SU-DHL-6 (cell line): Measurements from ENCODE around the gene PHACTR3.

Experiments used
- H2AFZ ChIP-seq: fragments of 200-600 bp; sonication (generic); 2 replicates; pipeline ENCODE4 v1.6.1; 2014; ENCODE audit warnings: low read depth, mild to moderate bottlenecking, moderate library complexity, mixed read lengths, antibody characterized with exemption, low read length; ENCODE audit not compliant: severe bottlenecking
- H3F3A ChIP-seq: fragments of 200-600 bp; shearing (Covaris generic); 2 replicates; pipeline ENCODE4 v1.6.0; 2016; ENCODE audit warnings: antibody characterized with exemption, mild to moderate bottlenecking; ENCODE audit not compliant: insufficient read depth
- H3K27ac ChIP-seq: fragments of 200-600 bp; sonication (generic); 2 replicates; pipeline ENCODE4 v1.5.1; 2016; ENCODE audit warnings: low read depth, mild to moderate bottlenecking, low read length, moderate library complexity, mixed read lengths
- H3K27me3 ChIP-seq: fragments of 200-600 bp; sonication (generic), shearing (Covaris generic); 2 replicates; pipeline ENCODE4 v1.6.0; 2014; ENCODE audit warnings: mild to moderate bottlenecking, low read length
- H3K36me3 ChIP-seq: fragments of 200-600 bp; sonication (generic); 2 replicates; pipeline ENCODE4 v1.6.1; 2014; ENCODE audit warnings: mild to moderate bottlenecking, low read length, mixed read lengths
- H3K4me2 ChIP-seq: fragments of 300-600, 200-600 bp; shearing (Covaris generic), sonication (generic); 2 replicates; pipeline ENCODE4 v1.6.0; 2014; ENCODE audit warnings: low read length, low read depth, mild to moderate bottlenecking; ENCODE audit not compliant: poor library complexity, severe bottlenecking
- H3K4me3 ChIP-seq: fragments of 200-600 bp; sonication (generic); 2 replicates; pipeline ENCODE4 v1.5.1; 2014; ENCODE audit warnings: antibody characterized with exemption, low read length, mild to moderate bottlenecking, mixed read lengths; ENCODE audit not compliant: insufficient read depth, poor library complexity, severe bottlenecking
- H3K79me2 ChIP-seq: fragments of 200-600 bp; sonication (generic); 2 replicates; pipeline ENCODE4 v1.6.1; 2014; ENCODE audit warnings: mild to moderate bottlenecking, low read length, moderate library complexity; ENCODE audit not compliant: insufficient read depth
- H3K9ac ChIP-seq: fragments of 200-600 bp; sonication (generic); 2 replicates; pipeline ENCODE4 v1.7.0; 2014; ENCODE audit warnings: mild to moderate bottlenecking, low read length
- H3K9me2 ChIP-seq: fragments of 200-600 bp; sonication (generic); replicated peaks from 2 replicates; pipeline ENCODE4 v1.6.1; 2014; ENCODE audit warnings: low read length; ENCODE audit not compliant: insufficient read depth
- H3K9me3 ChIP-seq: fragments of 200-600 bp; sonication (generic); 2 replicates; pipeline ENCODE4 v1.6.1; 2014; ENCODE audit warnings: low read length, mixed read lengths; ENCODE audit not compliant: insufficient read depth
- H4K20me1 ChIP-seq: fragments of 200-600 bp; sonication (generic); 2 replicates; pipeline ENCODE4 v1.6.1; 2014; ENCODE audit warnings: low read depth, mild to moderate bottlenecking, antibody characterized with exemption, low read length, moderate library complexity, mixed read lengths
- EZH2phosphoT487 ChIP-seq: fragments of 200-600 bp; sonication (generic), shearing (Covaris generic); conservative IDR thresholded peaks from 2 replicates; pipeline ENCODE4 v1.6.1; 2018; ENCODE audit warnings: mild to moderate bottlenecking, antibody characterized with exemption, low read length, moderate library complexity, mixed read lengths
- TF ChIP-seq, protein P1 (sequence below): fragments of 200-600 bp; sonication (generic); IDR thresholded peaks from one replicate; pipeline ENCODE4 v1.5.1; 2017; ENCODE audit warnings: antibody characterized with exemption, mild to moderate bottlenecking, low read length, moderate library complexity; ENCODE audit not compliant: insufficient read depth, poor library complexity, severe bottlenecking

The PHACTR3 gene

DNA sequence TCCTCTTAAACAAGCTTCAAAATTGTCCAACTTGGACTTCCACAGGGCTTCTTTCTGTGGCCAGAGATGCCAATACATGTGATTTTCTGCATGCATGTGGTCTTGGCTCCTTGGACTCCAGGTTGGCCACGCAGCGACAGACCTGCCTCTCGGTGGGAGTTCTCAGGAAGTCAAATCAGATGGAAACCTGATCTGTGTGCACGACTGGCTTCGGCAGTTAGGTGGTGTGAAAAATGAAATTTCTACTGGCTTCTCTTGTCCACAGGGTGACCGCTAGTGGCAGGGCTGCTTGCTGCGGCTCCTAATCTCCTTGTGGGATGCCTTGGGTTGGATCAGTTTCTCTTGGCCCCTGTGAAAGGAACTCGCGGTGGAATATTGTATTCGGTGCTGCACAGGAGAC is 57.3 kb downstream of the PHACTR3 start:
- H3K79me2 ChIP-seq: no peaks in the 10 kb centered on the region
- no peaks in the 10 kb centered on the region for H4K20me1 ChIP-seq
- no peak overlapping the region for H3K4me2 ChIP-seq
- H3K4me3 ChIP-seq: no peak overlapping the region
- H3K27me3 ChIP-seq: no peaks in the 10 kb centered on the region
- no peaks in the 10 kb centered on the region for H3K36me3 ChIP-seq
- H2AFZ ChIP-seq: no peak overlapping the region
- H3K27ac ChIP-seq: no peak overlapping the region
- no peak for TF ChIP-seq EZH2phosphoT487
- TF ChIP-seq, protein P1, sequence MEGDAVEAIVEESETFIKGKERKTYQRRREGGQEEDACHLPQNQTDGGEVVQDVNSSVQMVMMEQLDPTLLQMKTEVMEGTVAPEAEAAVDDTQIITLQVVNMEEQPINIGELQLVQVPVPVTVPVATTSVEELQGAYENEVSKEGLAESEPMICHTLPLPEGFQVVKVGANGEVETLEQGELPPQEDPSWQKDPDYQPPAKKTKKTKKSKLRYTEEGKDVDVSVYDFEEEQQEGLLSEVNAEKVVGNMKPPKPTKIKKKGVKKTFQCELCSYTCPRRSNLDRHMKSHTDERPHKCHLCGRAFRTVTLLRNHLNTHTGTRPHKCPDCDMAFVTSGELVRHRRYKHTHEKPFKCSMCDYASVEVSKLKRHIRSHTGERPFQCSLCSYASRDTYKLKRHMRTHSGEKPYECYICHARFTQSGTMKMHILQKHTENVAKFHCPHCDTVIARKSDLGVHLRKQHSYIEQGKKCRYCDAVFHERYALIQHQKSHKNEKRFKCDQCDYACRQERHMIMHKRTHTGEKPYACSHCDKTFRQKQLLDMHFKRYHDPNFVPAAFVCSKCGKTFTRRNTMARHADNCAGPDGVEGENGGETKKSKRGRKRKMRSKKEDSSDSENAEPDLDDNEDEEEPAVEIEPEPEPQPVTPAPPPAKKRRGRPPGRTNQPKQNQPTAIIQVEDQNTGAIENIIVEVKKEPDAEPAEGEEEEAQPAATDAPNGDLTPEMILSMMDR: no peak
- H3K9me2 ChIP-seq: no peaks in the 10 kb centered on the region
- no peaks in the 10 kb centered on the region for H3F3A ChIP-seq
- peaks cover 9% of the 10 kb centered on the region; the same call in 1 of the 2 replicates for H3K9me3 ChIP-seq
- H3K9ac ChIP-seq: no peak overlapping the region

DNA sequence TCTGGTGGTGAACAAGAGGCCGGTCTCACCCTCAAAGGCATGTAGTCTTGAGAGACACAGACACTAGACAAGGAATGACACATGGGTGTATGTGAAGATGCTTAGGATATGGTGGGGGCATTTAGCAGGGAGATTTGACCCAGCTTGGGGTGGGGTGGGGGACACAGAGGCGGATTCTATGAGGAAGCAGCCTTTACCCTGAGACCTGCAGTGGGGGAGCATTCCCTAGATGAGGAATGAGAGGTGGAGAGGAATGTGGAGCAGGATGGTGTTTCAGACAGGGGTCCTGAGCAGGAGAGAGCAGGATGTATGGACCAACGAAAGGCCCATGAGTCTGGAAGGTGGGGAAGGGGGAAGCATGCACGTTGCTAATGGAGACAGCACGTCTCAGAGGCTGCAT is 57.8 kb downstream of the PHACTR3 start:
- Histone ChIP-seq H4K20me1 (no peaks in the 10 kb centered on the region), H3K9me2 (no peaks in the 10 kb centered on the region), H3K36me3 (no peaks in the 10 kb centered on the region), H3K79me2 (no peaks in the 10 kb centered on the region), H3K9me3 (peaks cover 7% of the 10 kb centered on the region; the same call in 1 of the 2 replicates), H2AFZ (no peak overlapping the region), H3K4me2 (no peak overlapping the region), H3K9ac (no peak overlapping the region), H3K27ac (no peak overlapping the region), H3F3A (no peaks in the 10 kb centered on the region), H3K27me3 (no peaks in the 10 kb centered on the region), H3K4me3 (no peak overlapping the region)
- no peak for TF ChIP-seq EZH2phosphoT487
- TF ChIP-seq, protein P1: no peak

DNA sequence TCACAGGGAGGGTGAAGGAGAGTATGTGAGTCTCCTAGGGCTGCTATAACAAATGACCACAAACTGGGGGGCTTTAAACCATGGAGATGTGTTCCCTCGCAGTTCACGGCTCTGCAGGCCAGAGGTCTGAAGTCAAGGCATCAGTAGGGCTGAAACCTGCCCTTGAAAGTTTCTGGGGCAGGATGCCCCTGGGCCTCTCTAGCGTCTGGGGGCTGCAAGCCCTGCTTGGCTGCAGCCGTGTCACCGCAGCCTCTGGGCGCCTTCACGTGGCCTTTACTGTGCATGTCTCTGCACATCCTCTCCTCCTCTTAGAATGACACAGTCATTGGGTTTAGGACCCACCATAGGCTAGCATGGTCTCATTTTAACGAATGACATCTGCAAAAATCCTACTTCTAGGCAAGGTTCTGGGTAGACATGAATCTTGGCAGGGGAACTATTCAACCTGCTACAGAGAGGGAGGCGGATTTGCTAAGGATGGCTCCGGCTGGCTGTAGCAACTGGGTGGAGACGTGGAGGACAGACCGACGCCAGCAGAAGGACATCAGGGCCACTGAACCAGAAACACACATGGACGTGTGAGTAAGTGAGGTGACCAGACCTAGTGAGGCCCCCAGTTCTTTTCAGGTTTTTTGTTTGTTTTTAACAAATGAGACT is 58.6 kb downstream of the PHACTR3 start:
- TF ChIP-seq, protein P1: no peak
- TF ChIP-seq EZH2phosphoT487: no peak
- Histone ChIP-seq H3K9ac (no peak overlapping the region), H3K4me2 (no peak overlapping the region)

More for the DNA sequence above, 58.6 kb downstream of the PHACTR3 start:
- no peak overlapping the region for H3K4me3 ChIP-seq
- no peak overlapping the region for H3K27ac ChIP-seq
- H3K9me2 ChIP-seq: no peaks in the 10 kb centered on the region
- H2AFZ ChIP-seq: no peak overlapping the region
- H3K9me3 ChIP-seq: no peaks in the 10 kb centered on the region; the same call in 1 of the 2 replicates
- H3K79me2 ChIP-seq: no peaks in the 10 kb centered on the region
- H3K27me3 ChIP-seq: no peaks in the 10 kb centered on the region
- H4K20me1 ChIP-seq: no peaks in the 10 kb centered on the region
- no peaks in the 10 kb centered on the region for H3K36me3 ChIP-seq
- no peaks in the 10 kb centered on the region for H3F3A ChIP-seq
